ENCODE results near the gene LYPD8. TPM values are rescaled to one million over a fixed set of nuclear protein-coding genes. Genes with fewer than 3 reads are reported as not detected.

LYPD8 gene
- polyA plus RNA-seq, 1 experiment: not detected

GRCh38 chr1:248788327-248788726 lies 32.8 kb upstream of the LYPD8 start:
- Histone ChIP-seq H3K27ac (ENCODE audit: low read depth, low read length) (no peak overlapping the region), H3K27me3 (ENCODE audit: control insufficient read depth, insufficient read depth, low read length) (no peaks in the 10 kb centered on the region), H3K4me3 (ENCODE audit: low read depth, low read length) (no peak overlapping the region), H3K9me3 (ENCODE audit: control insufficient read depth, insufficient read depth, low read length) (peaks cover 4% of the 10 kb centered on the region; the same call in 1 of the 2 replicates)
- POLR2A ChIA-PET: no interaction called here
- no peak for DNase-seq (ENCODE audit: low read depth, low spot score)
- no peak for TF ChIP-seq CTCF (IDR thresholded peaks at IDR 0.05; ENCODE audit: low read depth, low read length)
- CTCF ChIA-PET: no interaction called here

GRCh38 chr1:248787430-248787829 lies 31.9 kb upstream of the LYPD8 start:
- Histone ChIP-seq H3K27ac (ENCODE audit: low read depth, low read length) (no peak overlapping the region), H3K27me3 (ENCODE audit: control insufficient read depth, insufficient read depth, low read length) (no peaks in the 10 kb centered on the region), H3K9me3 (ENCODE audit: control insufficient read depth, insufficient read depth, low read length) (peaks cover 4% of the 10 kb centered on the region; the same call in 1 of the 2 replicates), H3K4me3 (ENCODE audit: low read depth, low read length) (no peak overlapping the region)
- TF ChIP-seq CTCF (IDR thresholded peaks at IDR 0.05; ENCODE audit: low read depth, low read length): no peak
- no peak for DNase-seq (ENCODE audit: low read depth, low spot score)
- POLR2A ChIA-PET: no interaction called here
- CTCF ChIA-PET: no interaction called here

DNA sequence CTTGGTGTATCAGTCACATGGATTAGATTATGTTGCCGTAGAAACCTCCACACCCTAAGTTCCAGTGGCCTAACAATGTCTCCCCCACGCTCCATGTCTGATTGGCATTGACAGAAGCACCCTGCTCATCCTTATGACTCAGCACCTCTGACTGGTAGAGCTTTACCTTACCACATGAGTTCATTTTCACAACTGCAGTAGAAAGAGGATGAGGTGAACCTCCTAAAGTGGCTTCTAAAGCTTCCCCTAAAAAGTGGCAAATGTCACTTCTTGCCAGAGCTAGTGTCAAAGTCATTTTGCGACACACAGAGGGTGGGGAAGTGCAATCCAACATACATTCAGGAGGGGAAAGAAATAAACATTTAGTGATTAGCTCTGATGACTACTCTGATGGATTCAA lies 30.6 kb upstream of the LYPD8 start:
- ChIA-PET POLR2A (no interaction called here), CTCF (no interaction called here)
- Histone ChIP-seq H3K9me3 (ENCODE audit: control insufficient read depth, insufficient read depth, low read length) (peaks cover 4% of the 10 kb centered on the region; the same call in 1 of the 2 replicates), H3K4me3 (ENCODE audit: low read depth, low read length) (no peak overlapping the region), H3K27ac (ENCODE audit: low read depth, low read length) (no peak overlapping the region), H3K27me3 (ENCODE audit: control insufficient read depth, insufficient read depth, low read length) (no peaks in the 10 kb centered on the region)
- TF ChIP-seq CTCF (IDR thresholded peaks at IDR 0.05; ENCODE audit: low read depth, low read length): no peak
- DNase-seq (ENCODE audit: low read depth, low spot score): no peak

- Histone ChIP-seq H3K9me3 (ENCODE audit: control insufficient read depth, insufficient read depth, low read length) (peaks cover 4% of the 10 kb centered on the region; the same call in 1 of the 2 replicates), H3K4me3 (ENCODE audit: low read depth, low read length) (no peak overlapping the region), H3K27me3 (ENCODE audit: control insufficient read depth, insufficient read depth, low read length) (no peaks in the 10 kb centered on the region), H3K27ac (ENCODE audit: low read depth, low read length) (no peak overlapping the region)
- CTCF ChIA-PET: no interaction called here
- POLR2A ChIA-PET: no interaction called here
- no peak for DNase-seq (ENCODE audit: low read depth, low spot score)
- no peak for TF ChIP-seq CTCF (IDR thresholded peaks at IDR 0.05; ENCODE audit: low read depth, low read length)
These were observed 27.8 kb upstream of the LYPD8 start for GRCh38 chr1:248783367-248783766.

DNA sequence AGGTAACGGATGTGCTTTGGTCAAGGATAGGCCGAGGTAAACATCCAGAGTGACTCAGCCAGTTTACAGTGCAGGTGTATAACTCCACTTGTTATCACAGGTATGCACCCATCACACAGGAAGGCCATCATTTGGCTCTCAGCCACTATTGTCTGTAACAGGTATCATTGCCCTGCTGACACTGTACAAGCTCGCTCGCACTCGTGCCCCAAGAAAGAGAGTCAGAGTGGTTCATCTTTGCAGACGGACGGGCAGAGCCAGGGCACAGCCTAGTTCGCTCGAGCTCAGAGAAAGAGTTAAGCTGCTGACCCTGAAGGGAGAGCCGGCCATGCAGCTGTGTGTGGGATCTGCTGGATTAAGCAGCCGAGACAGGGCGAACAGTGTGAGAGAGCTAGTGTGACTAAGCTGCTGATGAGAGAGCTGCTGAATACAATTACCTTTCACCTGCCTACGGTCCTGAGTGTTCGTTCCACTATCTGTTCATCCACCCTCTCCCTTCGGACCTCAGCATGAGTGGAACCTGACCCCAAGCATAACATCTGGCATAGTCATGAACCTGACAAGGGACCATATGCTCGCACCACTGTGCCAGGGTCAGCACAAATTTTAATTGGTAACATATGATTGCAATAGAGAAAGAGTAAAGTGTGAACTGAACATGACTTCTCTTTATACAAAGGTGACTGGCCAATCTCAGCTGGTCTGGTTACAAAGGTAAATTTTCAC lies 27.0 kb upstream of the LYPD8 start:
- peaks cover 4% of the 10 kb centered on the region; the same call in 1 of the 2 replicates for H3K9me3 ChIP-seq (ENCODE audit: control insufficient read depth, insufficient read depth, low read length)
- H3K27me3 ChIP-seq (ENCODE audit: control insufficient read depth, insufficient read depth, low read length): no peaks in the 10 kb centered on the region
- no peak overlapping the region for H3K27ac ChIP-seq (ENCODE audit: low read depth, low read length)
- no peak overlapping the region for H3K4me3 ChIP-seq (ENCODE audit: low read depth, low read length)
- POLR2A ChIA-PET: no interaction called here
- no peak for TF ChIP-seq CTCF (IDR thresholded peaks at IDR 0.05; ENCODE audit: low read depth, low read length)
- no peak for DNase-seq (ENCODE audit: low read depth, low spot score)
- CTCF ChIA-PET: no interaction called here

All from AG04450 (cell line).